ENCODE results near the gene TTC3. TPM values are rescaled to one million over a fixed set of nuclear protein-coding genes. Genes with fewer than 3 reads are reported as not detected.
A peak's percentile ranks its signal among the peaks of the same experiment; 100 is the strongest.
"Not testable (repeated sequence)": the region's sequence is repeated elsewhere in the genome, so short reads cannot be mapped to it uniquely, and the experiment has no call there.

The TTC3 gene
- total RNA-seq, 1 donor from 2014 or later = 255 TPM

GRCh38 chr21:37139154-37139553 is 66.1 kb downstream of the TTC3 start:
- Mint-ChIP-seq H3K27me3 (no peaks in the 10 kb centered on the region), H3K27ac (peak overlapping the region; percentile 7), H3K36me3 (ENCODE audit: insufficient read depth) (peaks cover 60% of the 10 kb centered on the region), H3K4me3 (ENCODE audit: low read depth) (no peak overlapping the region), H3K9me3 (ENCODE audit: low read depth) (peaks cover 18% of the 10 kb centered on the region), H3K4me1 (ENCODE audit: low read depth) (peaks cover 5% of the 10 kb centered on the region)
- TF ChIP-seq CTCF (IDR thresholded peaks at IDR 0.05; ENCODE audit: unreplicated experiment) = no peak
- no peak for DNase-seq (ENCODE audit: low spot score, unreplicated experiment)

- Mint-ChIP-seq H3K4me1 (ENCODE audit: low read depth) (peaks cover 5% of the 10 kb centered on the region), H3K27me3 (no peaks in the 10 kb centered on the region), H3K9me3 (ENCODE audit: low read depth) (peaks cover 18% of the 10 kb centered on the region), H3K27ac (no peak overlapping the region), H3K36me3 (ENCODE audit: insufficient read depth) (peaks cover 61% of the 10 kb centered on the region), H3K4me3 (ENCODE audit: low read depth) (no peak overlapping the region)
- DNase-seq (ENCODE audit: low spot score, unreplicated experiment) = no peak
- no peak for TF ChIP-seq CTCF (IDR thresholded peaks at IDR 0.05; ENCODE audit: unreplicated experiment)
Observed at GRCh38 chr21:37139902-37140301, 66.8 kb downstream of the TTC3 start.

- H3K4me3 Mint-ChIP-seq (ENCODE audit: low read depth); H3K27me3 Mint-ChIP-seq; DNase-seq (ENCODE audit: low spot score, unreplicated experiment); H3K27ac Mint-ChIP-seq; H3K9me3 Mint-ChIP-seq (ENCODE audit: low read depth): not testable (repeated sequence)
- Mint-ChIP-seq H3K4me1 (ENCODE audit: low read depth) (peaks cover 10% of the 10 kb centered on the region), H3K36me3 (ENCODE audit: insufficient read depth) (peaks cover 53% of the 10 kb centered on the region)
Observed at GRCh38 chr21:37143392-37143791, 70.3 kb downstream of the TTC3 start.

GRCh38 chr21:37145635-37146111 is 72.6 kb downstream of the TTC3 start:
- TF ChIP-seq CTCF (IDR thresholded peaks at IDR 0.05; ENCODE audit: unreplicated experiment) = no peak
- Mint-ChIP-seq H3K36me3 (ENCODE audit: insufficient read depth) (peaks cover 59% of the 10 kb centered on the region), H3K27me3 (no peaks in the 10 kb centered on the region), H3K9me3 (ENCODE audit: low read depth) (peaks cover 4% of the 10 kb centered on the region), H3K4me1 (ENCODE audit: low read depth) (peaks cover 6% of the 10 kb centered on the region), H3K4me3 (ENCODE audit: low read depth) (no peak overlapping the region), H3K27ac (peak overlapping the region; percentile 70)
- DNase-seq (ENCODE audit: low spot score, unreplicated experiment) = no peak

- H3K36me3 Mint-ChIP-seq (ENCODE audit: insufficient read depth) = peaks cover 60% of the 10 kb centered on the region
Observed at GRCh38 chr21:37146320-37147235, 73.5 kb downstream of the TTC3 start.

More at GRCh38 chr21:37146320-37147235, 73.5 kb downstream of the TTC3 start:
- no peak for TF ChIP-seq CTCF (IDR thresholded peaks at IDR 0.05; ENCODE audit: unreplicated experiment)
- Mint-ChIP-seq H3K27me3 (no peaks in the 10 kb centered on the region), H3K4me3 (ENCODE audit: low read depth) (no peak overlapping the region), H3K4me1 (ENCODE audit: low read depth) (peaks cover 6% of the 10 kb centered on the region), H3K9me3 (ENCODE audit: low read depth) (peaks cover 4% of the 10 kb centered on the region), H3K27ac (peak overlapping the region; percentile 70)
- no peak for DNase-seq (ENCODE audit: low spot score, unreplicated experiment)

Measured in progenitor cell of endocrine pancreas (in vitro differentiated cells).